Endothelial cell of coronary artery (primary cell): ENCODE results near the gene TTBK2. TPM values are rescaled to one million over a fixed set of nuclear protein-coding genes. Genes with fewer than 3 reads are reported as not detected.

Experiments
- total RNA-seq: library from RNA; depleted of rRNA; stranded (reverse); fragments of >200 nt; gene quantifications from 2 replicates; pipeline ENCODE4 v1.2.3, GENCODE V29; 2014

Gene TTBK2
- total RNA-seq: 6.4 and 8.7 TPM in 2 replicates

GRCh38 chr15:42920519-42921341, at the start of gene TTBK2:
TTBK2 (minus strand) TSS chr15:42920778; CDS start chr15:42878617, 42,161 bp downstream.

GRCh38 chr15:42736793-42737528, 183.6 kb downstream of the TTBK2 start, which contains the start of gene CDAN1:
CDAN1 (minus strand) TSS chr15:42737128; CDS start chr15:42737102, 26 bp downstream.

Other genes starting within 250 kb of the TTBK2 start
- 11.3 and 11.7 TPM in 2 replicates for gene CDAN1, start 183.7 kb downstream of the TTBK2 start, total RNA-seq
- gene UBR1, start 185.3 kb upstream of the TTBK2 start, total RNA-seq: 25.4 and 64.3 TPM in 2 replicates
- 10.9 and 12.0 TPM in 2 replicates for gene TMEM62, start 212.8 kb upstream of the TTBK2 start, total RNA-seq